GM12878 (cell line): ENCODE measurements around the gene LRRC15.

Experiments used
- CBX3 ChIP-seq: fragments of 200-600 bp; sonication (generic); IDR thresholded peaks from 2 replicates; pipeline ENCODE4 v1.6.1; 2016; ENCODE audit warnings: low read depth, borderline replicate concordance
- CBX5 ChIP-seq: sonication (generic); IDR thresholded peaks from 2 replicates; pipeline ENCODE4 v1.6.1; 2016; ENCODE audit warnings: low read depth, moderate library complexity, mild to moderate bottlenecking, inconsistent platforms
- EP300 ChIP-seq, 2 experiments: fragments of 150-350 bp in 1 of 2; IDR thresholded peaks; 2 replicates each; pipeline ENCODE4 v1.6.1; 2011 to 2012; ENCODE audit warnings: low read depth in 2 of 2, low read length in 2 of 2, borderline replicate concordance in 1 of 2, improper control_type of control experiment in 1 of 2, inconsistent platforms in 1 of 2; ENCODE audit not compliant: control insufficient read depth in 1 of 2
- ETV6 ChIP-seq, 2 experiments: fragments of 450-650 bp in 1 of 2; IDR thresholded peaks in 1 of 2; conservative IDR thresholded peaks in 1 of 2; 2 replicates each; pipeline ENCODE4 v1.6.1; 2014; ENCODE audit warnings: antibody characterized with exemption in 1 of 2, borderline replicate concordance in 1 of 2, low read depth in 1 of 2, mild to moderate bottlenecking in 1 of 2, moderate library complexity in 1 of 2
- IRF4 ChIP-seq: IDR thresholded peaks from 2 replicates; pipeline ENCODE4 v1.6.1; 2011; ENCODE audit warnings: low read depth, low read length
- JUNB ChIP-seq: IDR thresholded peaks from 2 replicates; pipeline ENCODE4 v1.6.1; 2016; ENCODE audit warnings: antibody characterized with exemption, mild to moderate bottlenecking
- POLR2A ChIP-seq: IDR thresholded peaks from 2 replicates; pipeline ENCODE4 v1.6.1; 2011; ENCODE audit warnings: low read depth, mild to moderate bottlenecking, low read length
- SIX5 ChIP-seq: IDR thresholded peaks from 2 replicates; pipeline ENCODE4 v1.6.1; 2011; ENCODE audit warnings: mild to moderate bottlenecking, low read depth, low read length, moderate library complexity; ENCODE audit not compliant: severe bottlenecking
- STAT3 ChIP-seq: IDR thresholded peaks from 2 replicates; pipeline ENCODE4 v1.6.1; 2011; ENCODE audit warnings: low read depth, low read length, improper control_type of control experiment
- YY1 ChIP-seq: IDR thresholded peaks from 2 replicates; pipeline ENCODE4 v1.6.1; 2011; ENCODE audit warnings: low read depth, mild to moderate bottlenecking, low read length
- TF ChIP-seq, protein P1 (sequence below): IDR thresholded peaks from 2 replicates; pipeline ENCODE4 v1.6.1; 2011; ENCODE audit warnings: mild to moderate bottlenecking, low read depth, low read length, moderate library complexity; ENCODE audit not compliant: insufficient replicate concordance
- TF ChIP-seq, protein P2 (sequence below), 3 experiments: IDR thresholded peaks in 2 of 3; conservative IDR thresholded peaks in 1 of 3; 2 replicates each; pipeline ENCODE4 v1.5.1; 2011; ENCODE audit warnings: low read depth in 3 of 3, low read length in 3 of 3, mild to moderate bottlenecking in 3 of 3, control low read depth in 2 of 3, moderate library complexity in 2 of 3, inconsistent platforms in 1 of 3, mixed read lengths in 1 of 3; ENCODE audit not compliant: control insufficient read depth in 2 of 3, insufficient read depth in 1 of 3; ENCODE audit errors: extremely low read depth in 1 of 3
- TF ChIP-seq, protein P3 (sequence below): IDR thresholded peaks from 2 replicates; pipeline ENCODE4 v1.6.1; 2011; ENCODE audit warnings: borderline replicate concordance, low read depth, mild to moderate bottlenecking, moderate library complexity, mixed read lengths, low read length; ENCODE audit not compliant: insufficient read depth; ENCODE audit errors: extremely low read length
- TF ChIP-seq, protein P4 (sequence below): fragments of 450-650 bp; IDR thresholded peaks from 2 replicates; pipeline ENCODE4 v1.6.1; 2017; ENCODE audit warnings: mild to moderate bottlenecking, moderate library complexity

DNA sequence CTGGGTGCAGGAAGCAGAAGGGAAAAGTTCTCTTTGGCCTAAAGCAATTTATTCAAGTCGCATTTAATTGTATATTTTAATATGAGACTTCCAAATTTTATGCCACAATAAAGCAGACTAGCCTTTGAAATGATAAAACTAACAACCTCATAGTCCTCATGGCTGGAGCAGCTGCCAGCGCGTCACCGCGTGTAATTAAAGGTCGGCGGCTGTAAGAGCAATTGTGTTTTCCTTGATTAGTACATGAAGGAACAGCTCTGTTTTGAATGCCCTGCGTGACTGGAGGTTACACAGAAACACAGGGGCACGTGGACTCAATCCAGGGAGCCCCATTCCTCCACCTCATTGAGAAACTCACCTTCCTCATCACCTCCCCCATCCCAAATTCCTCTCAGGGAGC is 10.1 kb upstream of the LRRC15 start:
- TF ChIP-seq, protein P1, sequence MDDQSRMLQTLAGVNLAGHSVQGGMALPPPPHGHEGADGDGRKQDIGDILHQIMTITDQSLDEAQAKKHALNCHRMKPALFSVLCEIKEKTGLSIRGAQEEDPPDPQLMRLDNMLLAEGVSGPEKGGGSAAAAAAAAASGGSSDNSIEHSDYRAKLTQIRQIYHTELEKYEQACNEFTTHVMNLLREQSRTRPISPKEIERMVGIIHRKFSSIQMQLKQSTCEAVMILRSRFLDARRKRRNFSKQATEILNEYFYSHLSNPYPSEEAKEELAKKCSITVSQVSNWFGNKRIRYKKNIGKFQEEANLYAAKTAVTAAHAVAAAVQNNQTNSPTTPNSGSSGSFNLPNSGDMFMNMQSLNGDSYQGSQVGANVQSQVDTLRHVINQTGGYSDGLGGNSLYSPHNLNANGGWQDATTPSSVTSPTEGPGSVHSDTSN, result no peak
- TF ChIP-seq, protein P2, sequence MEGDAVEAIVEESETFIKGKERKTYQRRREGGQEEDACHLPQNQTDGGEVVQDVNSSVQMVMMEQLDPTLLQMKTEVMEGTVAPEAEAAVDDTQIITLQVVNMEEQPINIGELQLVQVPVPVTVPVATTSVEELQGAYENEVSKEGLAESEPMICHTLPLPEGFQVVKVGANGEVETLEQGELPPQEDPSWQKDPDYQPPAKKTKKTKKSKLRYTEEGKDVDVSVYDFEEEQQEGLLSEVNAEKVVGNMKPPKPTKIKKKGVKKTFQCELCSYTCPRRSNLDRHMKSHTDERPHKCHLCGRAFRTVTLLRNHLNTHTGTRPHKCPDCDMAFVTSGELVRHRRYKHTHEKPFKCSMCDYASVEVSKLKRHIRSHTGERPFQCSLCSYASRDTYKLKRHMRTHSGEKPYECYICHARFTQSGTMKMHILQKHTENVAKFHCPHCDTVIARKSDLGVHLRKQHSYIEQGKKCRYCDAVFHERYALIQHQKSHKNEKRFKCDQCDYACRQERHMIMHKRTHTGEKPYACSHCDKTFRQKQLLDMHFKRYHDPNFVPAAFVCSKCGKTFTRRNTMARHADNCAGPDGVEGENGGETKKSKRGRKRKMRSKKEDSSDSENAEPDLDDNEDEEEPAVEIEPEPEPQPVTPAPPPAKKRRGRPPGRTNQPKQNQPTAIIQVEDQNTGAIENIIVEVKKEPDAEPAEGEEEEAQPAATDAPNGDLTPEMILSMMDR (IDR thresholded peaks at IDR 0.05 in 2 of 3, conservative IDR thresholded peaks at IDR 0.05 in 1 of 3; ENCODE audit: control insufficient read depth in 2 of 3, extremely low read depth in 1 of 3, insufficient read depth in 1 of 3, low read depth in 3 of 3, low read length in 3 of 3), result no peak
- TF ChIP-seq POLR2A (no peak), JUNB (no peak), EP300 (IDR thresholded peaks at IDR 0.05; ENCODE audit: borderline replicate concordance in 1 of 2, control insufficient read depth in 1 of 2, low read depth in 2 of 2, low read length in 2 of 2) (no peak), IRF4 (no peak), ETV6 (conservative IDR thresholded peaks at IDR 0.05 in 1 of 2, IDR thresholded peaks at IDR 0.05 in 1 of 2; ENCODE audit: borderline replicate concordance in 1 of 2, low read depth in 1 of 2) (no peak), CBX5 (no peak), CBX3 (no peak), YY1 (no peak), STAT3 (no peak), SIX5 (no peak)
- TF ChIP-seq, protein P3, sequence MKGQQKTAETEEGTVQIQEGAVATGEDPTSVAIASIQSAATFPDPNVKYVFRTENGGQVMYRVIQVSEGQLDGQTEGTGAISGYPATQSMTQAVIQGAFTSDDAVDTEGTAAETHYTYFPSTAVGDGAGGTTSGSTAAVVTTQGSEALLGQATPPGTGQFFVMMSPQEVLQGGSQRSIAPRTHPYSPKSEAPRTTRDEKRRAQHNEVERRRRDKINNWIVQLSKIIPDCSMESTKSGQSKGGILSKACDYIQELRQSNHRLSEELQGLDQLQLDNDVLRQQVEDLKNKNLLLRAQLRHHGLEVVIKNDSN, result no peak
- TF ChIP-seq, protein P4, sequence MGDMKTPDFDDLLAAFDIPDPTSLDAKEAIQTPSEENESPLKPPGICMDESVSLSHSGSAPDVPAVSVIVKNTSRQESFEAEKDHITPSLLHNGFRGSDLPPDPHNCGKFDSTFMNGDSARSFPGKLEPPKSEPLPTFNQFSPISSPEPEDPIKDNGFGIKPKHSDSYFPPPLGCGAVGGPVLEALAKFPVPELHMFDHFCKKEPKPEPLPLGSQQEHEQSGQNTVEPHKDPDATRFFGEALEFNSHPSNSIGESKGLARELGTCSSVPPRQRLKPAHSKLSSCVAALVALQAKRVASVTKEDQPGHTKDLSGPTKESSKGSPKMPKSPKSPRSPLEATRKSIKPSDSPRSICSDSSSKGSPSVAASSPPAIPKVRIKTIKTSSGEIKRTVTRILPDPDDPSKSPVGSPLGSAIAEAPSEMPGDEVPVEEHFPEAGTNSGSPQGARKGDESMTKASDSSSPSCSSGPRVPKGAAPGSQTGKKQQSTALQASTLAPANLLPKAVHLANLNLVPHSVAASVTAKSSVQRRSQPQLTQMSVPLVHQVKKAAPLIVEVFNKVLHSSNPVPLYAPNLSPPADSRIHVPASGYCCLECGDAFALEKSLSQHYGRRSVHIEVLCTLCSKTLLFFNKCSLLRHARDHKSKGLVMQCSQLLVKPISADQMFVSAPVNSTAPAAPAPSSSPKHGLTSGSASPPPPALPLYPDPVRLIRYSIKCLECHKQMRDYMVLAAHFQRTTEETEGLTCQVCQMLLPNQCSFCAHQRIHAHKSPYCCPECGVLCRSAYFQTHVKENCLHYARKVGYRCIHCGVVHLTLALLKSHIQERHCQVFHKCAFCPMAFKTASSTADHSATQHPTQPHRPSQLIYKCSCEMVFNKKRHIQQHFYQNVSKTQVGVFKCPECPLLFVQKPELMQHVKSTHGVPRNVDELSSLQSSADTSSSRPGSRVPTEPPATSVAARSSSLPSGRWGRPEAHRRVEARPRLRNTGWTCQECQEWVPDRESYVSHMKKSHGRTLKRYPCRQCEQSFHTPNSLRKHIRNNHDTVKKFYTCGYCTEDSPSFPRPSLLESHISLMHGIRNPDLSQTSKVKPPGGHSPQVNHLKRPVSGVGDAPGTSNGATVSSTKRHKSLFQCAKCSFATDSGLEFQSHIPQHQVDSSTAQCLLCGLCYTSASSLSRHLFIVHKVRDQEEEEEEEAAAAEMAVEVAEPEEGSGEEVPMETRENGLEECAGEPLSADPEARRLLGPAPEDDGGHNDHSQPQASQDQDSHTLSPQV, result no peak
